PFSK-1 (cell line): Measurements from ENCODE around the gene ADSS2.

Experiments used
- POLR2AphosphoS5 ChIP-seq: IDR thresholded peaks from 2 replicates; pipeline ENCODE4 v1.6.1; 2012; ENCODE audit warnings: low read depth, mild to moderate bottlenecking, control low read depth, low read length, moderate library complexity
- REST ChIP-seq, 2 experiments: IDR thresholded peaks; 2 replicates each; pipeline versions ENCODE4 v1.6.1 to v1.8.0; 2011 to 2012; ENCODE audit warnings: low read depth in 2 of 2, low read length in 2 of 2, control low read depth in 1 of 2, inconsistent platforms in 1 of 2, mild to moderate bottlenecking in 1 of 2, moderate library complexity in 1 of 2; ENCODE audit not compliant: insufficient read depth in 1 of 2
- SIN3A ChIP-seq: IDR thresholded peaks from 2 replicates; pipeline ENCODE4 v1.6.1; 2012; ENCODE audit warnings: mild to moderate bottlenecking, low read length, moderate library complexity, borderline replicate concordance; ENCODE audit not compliant: insufficient read depth
- TAF1 ChIP-seq: IDR thresholded peaks from 2 replicates; pipeline ENCODE4 v1.6.1; 2012; ENCODE audit warnings: low read length, control low read depth, borderline replicate concordance; ENCODE audit not compliant: insufficient read depth

GRCh38 chr1:244454412-244454811 lies 2.7 kb upstream of the ADSS2 start:
- no peak for TF ChIP-seq TAF1
- TF ChIP-seq POLR2AphosphoS5: no peak
- no peak for TF ChIP-seq REST (IDR thresholded peaks at IDR 0.05; ENCODE audit: insufficient read depth in 1 of 2, low read depth in 2 of 2, low read length in 2 of 2)
- no peak for TF ChIP-seq SIN3A
